Dermis blood vessel endothelial cell (primary cell): Measurements from ENCODE around the gene TRABD. TPM values are rescaled to one million over a fixed set of nuclear protein-coding genes. Genes with fewer than 3 reads are reported as not detected.

Source experiments
- DNase-seq: peaks from one replicate; pipeline ENCODE4 v3.0.0; 2010
- total RNA-seq: library from RNA; depleted of rRNA; stranded (reverse); fragments of >200 nt; gene quantifications from 2 replicates; pipeline ENCODE4 v1.2.3, GENCODE V29; 2014

TRABD gene
- total RNA-seq, 1 donor from 2014 or later: 25.2 TPM

DNA sequence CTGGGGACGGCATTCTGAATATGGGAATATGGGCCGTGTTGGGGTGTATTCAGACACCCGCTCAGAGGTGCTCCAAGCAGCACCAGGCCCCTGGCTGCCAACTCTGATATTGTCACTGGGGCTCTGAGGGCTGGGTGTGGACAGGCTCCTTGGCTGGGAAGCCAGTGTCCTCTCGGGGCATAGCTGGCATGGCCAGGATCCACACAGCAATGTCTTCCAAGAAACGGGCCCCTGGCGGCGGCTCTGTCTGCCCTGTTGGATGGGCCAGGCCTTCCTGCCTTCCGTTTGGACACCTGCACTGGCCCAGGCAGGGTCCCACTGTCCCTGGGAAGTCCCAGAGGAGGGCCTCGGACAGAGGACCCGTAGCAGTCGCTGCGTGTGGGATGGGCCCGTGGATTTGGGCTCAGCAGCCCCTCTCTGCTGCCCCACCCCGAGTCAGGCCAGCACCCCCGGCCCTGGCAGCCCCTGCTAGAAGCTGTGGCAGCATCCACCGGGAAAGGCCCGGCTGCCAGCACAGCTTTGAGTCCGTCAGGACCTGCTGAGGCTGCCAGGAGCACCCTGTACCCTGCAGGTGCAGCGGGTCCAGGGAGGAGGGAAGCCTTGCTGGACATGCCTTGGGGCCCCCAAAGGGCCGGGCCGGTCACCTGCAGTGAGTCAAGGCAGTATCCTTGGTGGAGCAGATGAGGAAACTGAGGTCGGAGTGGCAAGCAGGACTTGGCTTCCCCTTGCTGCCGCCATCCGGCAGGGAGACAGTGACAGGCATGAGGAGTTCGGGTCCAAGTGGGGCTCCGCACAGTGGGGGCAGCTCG lies 11.1 kb upstream of the TRABD start:
- no peak for DNase-seq

DNA sequence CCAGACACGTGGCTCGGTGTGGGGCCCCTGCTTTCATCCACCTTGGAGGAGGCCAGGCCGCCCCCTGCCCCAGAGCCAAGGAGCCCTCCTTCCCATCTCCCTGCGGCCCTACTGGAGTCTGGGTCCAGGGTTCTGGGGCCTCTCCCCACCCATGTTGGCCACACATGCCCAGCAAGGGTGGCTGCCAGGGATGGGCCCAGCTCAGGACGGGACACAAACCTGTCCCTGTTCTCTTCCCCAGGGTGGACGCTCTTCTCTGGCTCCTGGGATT lies 10.6 kb upstream of the TRABD start:
- no peak for DNase-seq

DNA sequence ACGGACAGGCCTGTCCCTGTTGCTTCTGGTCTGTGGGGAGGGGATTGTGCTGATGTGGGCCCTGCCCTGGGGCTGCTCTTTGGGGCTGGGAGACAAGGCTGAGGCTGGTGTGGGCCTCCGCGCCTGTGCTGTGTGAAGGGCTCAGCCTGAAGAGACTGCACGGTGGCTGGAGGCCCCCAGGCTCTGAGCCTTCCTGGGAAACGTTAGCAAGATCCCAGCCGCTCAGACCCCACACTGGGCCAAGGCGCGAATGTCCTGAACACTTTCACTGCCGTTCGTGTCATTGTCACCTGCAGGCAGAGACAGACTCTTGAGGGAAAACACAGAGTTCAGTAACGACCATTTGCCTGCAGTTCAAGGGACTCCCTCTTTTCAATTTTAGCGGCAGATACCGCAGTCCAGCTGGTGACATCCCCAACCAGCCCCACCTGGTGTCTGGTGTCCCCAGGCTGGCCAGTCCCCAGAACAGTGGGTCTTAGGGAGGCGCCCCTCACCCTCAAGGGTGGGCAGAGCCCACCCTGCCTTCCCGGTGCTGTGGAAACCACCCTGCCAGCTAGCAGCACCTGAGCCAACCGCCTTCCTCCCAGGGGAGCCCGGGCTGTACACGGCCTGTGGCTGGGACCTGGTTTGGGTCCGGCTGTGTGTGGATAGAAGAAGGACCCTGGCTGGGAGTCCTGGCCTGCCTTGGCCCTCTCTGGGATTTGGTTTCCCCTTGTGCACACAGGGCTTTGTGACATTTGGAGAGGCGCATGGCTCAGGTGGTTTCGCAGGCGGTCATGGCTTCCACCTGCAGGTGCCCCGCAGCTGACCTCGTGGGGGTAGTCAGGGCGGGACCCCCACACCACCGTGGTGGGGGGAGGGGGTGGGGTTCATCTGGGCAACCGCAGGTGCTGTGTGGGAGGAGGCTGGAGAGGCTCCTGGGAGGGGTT lies 9.5 kb upstream of the TRABD start:
- no peak for DNase-seq

DNA sequence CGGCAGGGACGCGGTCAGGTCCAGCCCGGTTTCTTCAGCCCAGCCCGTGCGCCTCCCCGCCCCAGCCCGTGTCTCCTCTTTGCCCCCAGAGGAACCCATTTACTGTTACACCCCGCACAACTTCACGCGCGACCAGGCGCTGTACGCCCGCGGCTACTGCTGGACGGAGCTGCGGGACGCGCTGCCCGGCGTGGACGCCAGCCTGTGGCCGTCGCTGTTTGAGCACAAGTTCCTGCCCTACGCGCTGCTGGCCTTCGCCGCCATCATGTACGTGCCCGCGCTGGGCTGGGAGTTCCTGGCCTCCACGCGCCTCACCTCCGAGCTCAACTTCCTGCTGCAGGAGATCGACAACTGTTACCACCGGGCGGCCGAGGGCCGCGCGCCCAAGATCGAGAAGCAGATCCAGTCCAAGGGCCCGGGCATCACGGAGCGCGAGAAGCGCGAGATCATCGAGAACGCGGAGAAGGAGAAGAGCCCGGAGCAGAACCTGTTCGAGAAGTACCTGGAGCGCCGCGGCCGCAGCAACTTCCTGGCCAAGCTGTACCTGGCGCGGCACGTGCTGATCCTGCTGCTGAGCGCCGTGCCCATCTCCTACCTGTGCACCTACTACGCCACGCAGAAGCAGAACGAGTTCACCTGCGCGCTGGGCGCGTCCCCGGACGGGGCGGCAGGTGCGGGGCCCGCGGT lies 8.7 kb upstream of the TRABD start:
- DNase-seq: no peak

DNA sequence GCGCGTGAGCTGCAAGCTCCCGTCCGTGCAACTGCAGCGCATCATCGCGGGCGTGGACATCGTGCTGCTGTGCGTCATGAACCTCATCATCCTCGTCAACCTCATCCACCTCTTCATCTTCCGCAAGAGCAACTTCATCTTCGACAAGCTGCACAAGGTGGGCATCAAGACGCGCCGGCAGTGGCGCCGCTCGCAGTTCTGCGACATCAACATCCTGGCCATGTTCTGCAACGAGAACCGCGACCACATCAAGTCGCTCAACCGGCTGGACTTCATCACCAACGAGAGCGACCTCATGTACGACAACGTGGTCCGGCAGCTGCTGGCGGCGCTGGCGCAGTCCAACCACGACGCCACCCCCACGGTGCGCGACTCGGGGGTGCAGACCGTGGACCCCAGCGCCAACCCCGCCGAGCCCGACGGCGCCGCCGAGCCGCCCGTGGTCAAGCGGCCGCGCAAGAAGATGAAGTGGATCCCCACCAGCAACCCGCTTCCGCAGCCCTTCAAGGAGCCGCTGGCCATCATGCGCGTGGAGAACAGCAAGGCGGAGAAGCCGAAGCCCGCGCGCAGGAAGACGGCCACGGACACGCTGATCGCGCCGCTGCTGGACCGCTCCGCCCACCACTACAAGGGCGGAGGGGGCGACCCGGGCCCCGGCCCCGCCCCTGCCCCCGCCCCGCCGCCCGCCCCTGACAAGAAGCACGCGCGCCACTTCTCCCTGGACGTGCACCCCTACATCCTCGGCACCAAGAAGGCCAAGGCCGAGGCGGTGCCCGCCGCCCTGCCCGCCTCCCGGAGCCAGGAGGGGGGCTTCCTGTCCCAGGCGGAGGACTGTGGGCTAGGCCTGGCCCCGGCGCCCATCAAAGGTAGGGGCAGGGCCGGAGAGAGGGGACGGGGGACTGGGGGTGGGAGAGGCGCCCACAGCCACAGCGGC lies 7.9 kb upstream of the TRABD start:
- DNase-seq: no peak

DNA sequence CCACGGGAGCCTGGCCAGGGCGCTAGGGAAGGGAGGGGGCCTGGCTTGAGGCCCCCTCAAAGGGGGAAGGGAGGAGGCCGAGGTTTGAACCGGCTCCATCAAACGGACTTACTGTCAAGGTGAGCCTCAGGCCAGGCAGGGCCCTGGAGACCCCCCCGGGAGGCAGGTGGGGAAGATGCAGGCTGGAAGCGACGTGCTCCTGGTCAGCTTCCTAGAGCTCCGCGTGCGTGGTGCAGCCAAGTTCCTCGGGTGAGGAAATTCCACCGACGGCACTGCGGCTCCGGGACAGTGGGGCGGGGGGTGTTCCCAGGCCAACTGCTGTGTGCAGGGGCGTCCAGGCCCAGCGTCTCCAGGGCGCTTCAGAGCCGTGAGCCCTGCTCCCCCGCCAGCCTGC lies 7.2 kb upstream of the TRABD start:
- no peak for DNase-seq

DNA sequence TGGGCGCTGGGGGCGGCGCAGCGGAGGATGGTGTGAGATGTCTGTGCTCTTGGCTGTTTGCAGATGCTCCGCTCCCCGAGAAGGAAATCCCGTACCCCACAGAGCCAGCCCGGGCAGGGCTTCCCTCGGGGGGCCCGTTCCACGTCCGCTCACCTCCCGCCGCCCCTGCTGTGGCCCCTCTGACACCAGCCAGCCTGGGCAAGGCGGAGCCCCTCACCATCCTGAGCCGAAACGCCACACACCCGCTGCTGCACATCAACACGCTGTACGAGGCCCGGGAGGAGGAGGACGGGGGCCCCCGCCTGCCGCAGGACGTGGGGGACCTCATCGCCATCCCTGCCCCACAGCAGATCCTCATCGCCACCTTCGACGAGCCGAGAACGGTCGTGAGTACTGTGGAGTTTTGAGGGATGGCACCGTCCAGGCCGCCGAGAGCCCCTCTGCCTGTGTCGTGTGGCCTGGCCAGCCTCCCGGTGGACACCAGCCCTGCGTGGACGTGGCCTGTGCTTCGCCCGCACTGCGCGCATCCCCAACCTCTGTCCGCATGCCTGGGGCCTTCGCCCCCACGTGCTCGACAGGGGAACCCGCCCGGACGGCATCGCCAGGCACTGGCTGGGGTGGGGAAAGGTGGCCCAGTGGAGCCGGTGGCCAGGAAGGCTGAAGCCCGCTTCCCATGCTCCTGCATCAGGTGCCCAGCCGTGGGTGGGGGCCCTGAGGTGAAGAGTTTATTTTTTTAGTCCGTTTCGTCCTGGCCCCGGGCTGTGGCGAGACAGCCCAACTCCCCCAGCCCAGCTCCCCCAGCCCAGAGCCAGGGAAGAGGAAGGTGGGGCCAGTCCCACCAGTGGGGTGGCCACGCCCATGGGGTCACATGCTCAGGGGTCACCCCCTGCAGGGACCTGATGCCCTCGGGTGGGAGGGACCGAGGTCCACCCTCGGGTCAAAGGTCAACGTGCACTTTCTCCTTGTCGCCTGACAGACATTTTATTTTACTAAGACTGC lies 6.5 kb upstream of the TRABD start:
- DNase-seq: no peak

DNA sequence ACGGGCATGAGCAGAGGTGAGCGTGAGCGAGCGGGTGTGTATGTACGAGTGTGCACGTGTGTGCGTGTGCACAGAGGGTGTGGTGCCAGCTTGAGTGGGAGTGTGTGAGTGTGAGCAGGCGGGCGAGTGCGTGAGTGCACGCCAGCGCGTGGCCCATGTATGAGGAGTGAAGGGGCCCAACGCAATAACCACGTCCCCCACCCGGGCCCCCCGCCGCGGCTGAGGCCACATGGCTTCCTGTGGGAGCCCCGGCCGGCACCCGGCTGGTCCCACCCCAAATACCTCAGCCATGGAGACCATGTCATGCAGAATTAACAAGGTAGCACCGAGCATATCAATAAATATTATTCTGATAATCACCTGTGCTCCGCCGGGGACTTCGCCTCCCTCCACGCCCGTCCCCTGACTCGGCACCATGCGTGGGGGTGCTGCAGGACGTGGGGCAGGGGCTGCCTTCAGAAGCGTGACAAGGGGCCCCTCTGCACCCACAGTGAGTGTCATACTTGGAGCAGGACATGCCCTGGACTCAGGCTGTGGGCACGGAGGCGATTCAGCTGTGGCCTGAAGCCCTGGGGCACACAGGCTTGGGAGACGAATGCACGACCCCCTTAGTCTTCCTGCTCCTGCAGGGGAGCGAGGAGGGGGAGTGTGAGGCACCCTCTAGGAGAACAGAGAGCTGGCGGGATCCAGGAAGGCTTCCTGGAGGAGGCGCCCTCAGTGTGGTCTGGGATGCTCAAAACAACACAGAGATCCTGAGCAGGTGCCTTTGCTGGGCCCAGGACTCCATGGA lies 5.6 kb upstream of the TRABD start:
- no peak for DNase-seq

DNA sequence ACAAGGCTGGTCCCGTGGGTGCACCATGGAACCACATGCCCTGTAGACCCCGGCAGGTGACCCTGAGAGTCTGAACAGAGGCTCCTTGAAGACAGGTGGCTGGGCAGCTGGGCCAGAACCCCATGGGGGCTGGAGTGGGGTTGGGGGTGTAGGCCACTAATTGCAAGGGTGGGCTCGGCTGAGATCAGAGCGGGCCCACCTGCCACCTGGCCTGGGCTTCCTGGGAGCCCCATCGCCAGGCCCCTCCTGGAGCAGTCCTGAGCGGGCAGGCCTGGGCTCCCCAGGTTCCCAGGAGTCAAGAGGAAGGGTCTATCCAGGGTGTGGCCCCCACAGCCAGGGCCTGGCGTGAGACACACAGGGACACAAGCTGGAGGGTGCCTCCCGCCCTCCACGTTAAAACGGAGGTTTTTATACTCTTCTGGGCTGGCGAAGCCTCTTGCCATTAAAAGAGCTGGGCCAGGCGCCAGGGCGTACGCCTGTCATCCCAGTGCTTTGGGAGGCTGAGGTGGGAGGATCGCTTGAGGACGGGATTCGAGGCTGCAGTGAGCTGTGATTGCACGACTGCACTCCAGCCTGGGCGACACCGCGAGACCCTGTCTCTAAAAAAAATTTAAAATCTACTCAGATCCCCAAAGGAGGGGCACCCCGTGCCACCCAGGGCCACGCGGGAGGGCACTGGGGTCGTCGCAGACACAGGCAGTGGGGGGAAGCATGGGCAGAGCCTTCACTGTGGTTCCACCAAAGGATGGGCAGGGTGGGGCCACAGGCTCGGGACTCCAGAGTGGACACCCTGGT lies 4.8 kb upstream of the TRABD start:
- no peak for DNase-seq

DNA sequence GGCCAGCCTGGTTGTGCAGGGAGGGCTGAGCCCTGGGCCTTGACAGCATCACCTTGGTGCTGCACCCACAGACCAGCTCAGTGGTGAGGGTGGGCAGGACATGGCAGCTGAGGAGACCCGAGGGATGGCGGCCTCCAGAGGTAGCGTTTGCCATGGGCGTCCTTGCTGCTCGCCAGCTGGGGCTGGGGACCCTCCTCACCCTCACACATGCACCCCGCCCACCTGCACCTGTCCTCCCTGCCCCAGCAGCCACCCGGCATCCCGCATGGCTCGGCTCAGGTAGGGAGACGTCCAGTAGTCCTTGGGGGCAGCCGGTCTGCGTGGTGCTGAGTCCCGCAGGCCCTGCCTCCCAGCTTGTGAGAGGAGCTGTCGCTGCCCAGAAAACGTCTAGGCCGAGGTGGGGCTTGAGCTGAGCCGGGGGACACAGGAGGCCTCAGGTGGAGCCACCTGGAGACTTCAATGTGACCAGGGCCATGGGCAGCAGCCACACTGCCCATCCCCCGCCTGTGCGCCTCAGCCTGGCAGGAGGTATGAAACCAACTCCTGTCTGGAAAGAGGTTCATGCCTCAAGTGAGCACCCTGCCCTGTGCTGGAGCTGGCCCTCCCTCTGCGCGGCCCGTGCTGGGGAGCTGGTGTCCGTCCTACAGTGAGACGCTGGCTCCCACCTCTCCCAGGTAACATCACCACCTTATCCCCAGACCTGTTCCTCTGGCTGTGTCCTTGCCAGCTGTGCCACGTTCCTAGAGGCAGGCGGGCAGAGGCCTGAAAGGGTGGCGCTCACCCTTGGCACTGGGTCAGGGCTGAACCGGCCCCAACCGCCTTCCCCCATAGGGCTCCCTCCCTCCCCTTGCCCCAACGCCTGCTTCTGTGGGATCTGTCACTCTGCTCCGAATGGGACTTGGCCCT lies 3.3 kb upstream of the TRABD start:
- DNase-seq: no peak

DNA sequence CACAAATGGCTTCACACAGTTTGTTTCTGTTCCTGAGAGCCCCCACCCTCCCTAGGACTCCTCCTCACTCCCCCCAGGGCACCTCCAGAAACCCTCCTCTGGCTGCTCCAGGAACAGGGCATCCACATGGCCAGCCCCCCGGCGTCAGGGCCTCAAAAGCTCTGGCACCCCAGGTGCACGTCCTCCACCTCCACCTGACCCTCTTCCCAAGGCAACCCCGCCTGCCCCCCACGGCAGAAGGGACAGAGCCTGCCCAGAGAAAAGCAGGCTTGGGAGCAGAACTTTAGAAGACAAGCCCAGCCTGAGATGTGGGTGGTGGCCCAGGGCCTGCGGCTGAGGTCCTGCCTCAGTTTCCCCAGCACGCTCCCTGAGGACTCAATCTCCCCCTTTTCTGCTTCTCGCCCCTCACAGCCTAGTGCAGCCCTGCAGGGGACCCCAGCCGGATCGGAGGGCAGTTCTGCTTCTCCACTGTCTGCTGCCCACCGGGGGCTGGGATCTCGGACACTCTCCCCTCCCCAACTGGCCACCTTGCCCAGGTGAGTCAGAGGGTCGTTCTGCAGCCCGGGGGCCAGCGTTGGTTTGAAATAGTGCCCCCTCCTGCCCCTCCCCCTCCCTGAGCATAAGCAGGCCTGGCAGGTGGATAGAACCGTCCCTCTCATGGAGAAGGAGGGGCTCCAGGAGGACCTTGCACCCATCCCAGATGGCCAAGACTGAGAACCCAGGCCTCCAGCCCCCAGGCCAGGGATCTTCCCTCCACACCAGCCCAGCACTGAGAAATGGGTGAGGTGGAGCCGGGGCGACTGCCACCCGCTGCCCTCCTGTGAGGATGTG lies 2.4 kb upstream of the TRABD start:
- no peak for DNase-seq

DNA sequence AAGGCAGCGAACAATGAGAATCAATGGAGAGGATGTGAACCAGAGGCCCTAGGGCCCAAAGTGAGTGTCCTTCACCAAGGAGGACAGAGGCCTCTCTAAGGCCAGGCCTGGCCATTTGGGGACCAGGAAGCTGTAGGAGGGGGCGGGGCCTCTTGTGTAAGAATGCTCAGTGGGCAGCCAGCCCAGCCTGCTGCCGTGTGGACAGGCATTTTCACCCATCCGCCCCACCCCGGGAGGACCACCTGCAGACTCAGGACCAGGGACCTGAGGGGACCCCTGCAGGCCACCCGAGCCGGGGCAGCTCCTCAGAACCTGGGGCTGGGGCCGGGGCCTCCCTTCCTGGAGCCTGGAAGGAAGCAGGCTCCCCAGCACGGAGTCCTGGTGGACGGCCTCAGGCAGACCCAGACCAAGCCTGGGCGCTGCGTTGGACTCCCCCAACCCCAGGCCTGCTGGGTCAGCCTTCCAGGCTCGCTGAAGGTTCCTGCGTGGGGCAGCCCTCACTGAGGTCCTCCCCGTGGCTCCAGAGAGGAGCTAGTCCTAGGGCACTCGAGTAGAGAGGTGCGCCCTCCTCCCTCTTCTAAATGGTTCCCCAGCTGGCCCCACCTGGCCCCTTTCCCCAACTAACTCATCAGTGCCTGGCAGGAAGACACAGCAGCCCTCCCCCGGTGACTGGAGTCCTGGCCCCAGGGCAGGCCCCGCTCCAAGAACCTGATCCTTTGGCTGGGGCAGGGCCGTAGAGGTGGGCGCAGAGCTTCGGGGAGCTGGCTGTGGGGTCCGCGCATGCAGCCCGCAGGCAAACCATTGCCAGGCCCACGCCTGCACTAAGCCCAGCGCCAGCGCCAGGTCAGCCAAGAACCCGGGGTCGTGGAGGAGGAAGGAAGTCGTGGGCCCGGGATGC lies 1.5 kb upstream of the TRABD start:
- DNase-seq: peak; percentile 37

DNA sequence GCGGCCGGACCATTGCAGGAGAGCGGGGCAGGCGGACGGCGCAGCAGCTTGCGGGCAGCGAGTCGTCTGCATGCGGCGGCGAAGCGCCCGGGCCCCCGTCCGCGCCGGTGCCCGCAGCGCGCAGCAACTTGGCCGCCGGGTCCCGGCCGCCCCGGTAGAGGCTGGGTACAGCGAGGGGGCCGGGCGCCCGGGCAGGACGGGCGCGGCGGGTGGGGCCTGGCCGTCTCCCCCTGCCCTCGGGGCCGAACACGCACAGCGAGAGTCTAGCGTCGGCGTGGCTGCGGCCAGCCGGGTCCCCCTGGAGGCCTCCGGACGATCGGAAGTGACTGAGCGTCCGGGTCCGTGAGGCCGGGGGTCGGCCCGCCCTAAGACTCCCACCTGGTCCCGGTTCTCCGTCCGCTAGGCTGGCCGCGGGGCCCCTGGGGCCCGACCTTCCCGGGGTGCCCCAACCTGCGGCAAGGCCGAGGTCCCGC lies 775 bp upstream of the TRABD start:
- DNase-seq: peak; percentile 27

DNA sequence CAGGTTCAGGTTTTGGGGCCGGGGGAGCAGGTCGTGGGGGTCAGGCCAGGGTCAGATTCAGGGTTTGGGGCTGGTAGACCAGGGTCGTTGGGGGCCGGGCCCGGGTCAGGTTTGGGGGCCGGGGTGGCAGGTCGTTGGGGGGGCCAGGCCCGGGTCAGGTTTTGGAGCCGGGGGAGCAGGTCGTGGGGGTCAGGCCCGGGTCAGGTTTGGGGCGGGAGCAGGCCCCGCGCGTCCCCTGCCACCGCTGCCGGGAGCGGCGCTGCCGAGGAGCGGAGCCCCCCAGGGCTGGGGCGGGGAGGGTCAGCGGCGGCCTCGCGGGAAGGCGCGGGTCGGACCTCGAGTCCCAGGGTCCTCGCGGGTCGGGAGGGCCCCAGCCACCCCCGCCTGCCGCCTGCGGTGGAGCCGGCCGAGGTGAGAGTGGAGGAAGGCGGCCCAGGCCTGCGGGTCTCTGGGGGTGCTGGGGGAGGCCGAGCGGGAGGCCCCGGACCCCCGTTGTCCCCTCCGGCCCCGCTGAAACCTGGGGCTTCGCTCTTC lies 535 bp downstream of the TRABD start:
- no peak for DNase-seq

DNA sequence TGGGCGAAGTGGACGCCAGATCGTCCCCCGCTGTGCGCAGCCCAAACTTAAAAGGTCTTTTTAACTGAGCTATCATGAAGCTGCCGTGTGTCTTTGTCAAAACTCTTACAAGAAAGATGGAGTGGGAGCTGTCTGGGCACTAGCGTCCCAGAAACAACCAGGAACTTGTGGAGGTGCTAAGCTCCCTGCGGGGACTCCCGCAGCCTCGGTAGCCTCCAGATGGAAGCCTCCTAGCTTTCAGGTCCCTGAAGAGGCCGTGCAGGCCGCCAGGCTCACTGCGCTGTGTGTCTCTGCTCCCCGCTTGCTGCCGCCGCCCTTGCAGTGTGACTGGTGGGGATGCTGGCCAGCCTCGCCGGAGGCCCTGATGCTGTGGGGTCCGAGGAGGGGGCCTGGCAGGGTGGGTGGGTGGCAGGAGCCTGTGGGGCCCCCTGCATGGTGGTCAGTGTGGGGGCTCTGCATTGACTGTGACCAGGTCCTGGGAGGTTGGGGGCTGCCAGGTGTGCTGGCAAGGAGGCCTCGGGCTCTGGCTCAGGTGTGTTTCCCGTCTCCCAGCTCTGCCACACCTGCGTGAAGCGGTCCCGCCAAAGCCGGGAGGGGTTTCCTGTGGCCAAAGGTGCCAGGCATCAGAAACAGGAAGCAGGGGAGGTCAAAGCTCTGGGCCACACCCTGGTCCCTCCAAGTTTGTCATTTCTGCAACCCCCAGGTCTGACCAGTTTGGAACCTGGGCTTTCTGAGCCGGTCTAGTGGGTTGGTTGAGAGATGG lies 1.2 kb downstream of the TRABD start:
- DNase-seq: peak; percentile 23
